NT2/D1 (cell line): ENCODE results near the gene TTC12.

ENCODE experiments used
- YY1 ChIP-seq: IDR thresholded peaks from 2 replicates; pipeline ENCODE4 v1.6.1; 2011; ENCODE audit not compliant: insufficient read length, insufficient read depth
- ZNF274 ChIP-seq: IDR thresholded peaks from 2 replicates; pipeline ENCODE4 v1.6.1; 2011; ENCODE audit warnings: mild to moderate bottlenecking, low read depth, low read length

- TF ChIP-seq YY1 (no peak), ZNF274 (no peak)
Observed at GRCh38 chr11:113317339-113317738, 3.0 kb downstream of the TTC12 start.
